HG03097 (cell line): ENCODE results near the gene TBC1D10A.
"Not testable (repeated sequence)": the region's sequence is repeated elsewhere in the genome, so short reads cannot be mapped to it uniquely, and the experiment has no call there.

Experiments
- ATAC-seq: cut with Tn5 transposase; IDR thresholded peaks from one replicate; pipeline ENCODE4 v1.9.1; 2021; ENCODE audit not compliant: unreplicated experiment, low FRiP score

TBC1D10A gene

GRCh38 chr22:30348404-30348803 is 21.7 kb upstream of the TBC1D10A start:
- ATAC-seq = no peak

- no peak for ATAC-seq
These were observed 20.6 kb upstream of the TBC1D10A start for GRCh38 chr22:30347255-30347892.

GRCh38 chr22:30344447-30345200 is 17.9 kb upstream of the TBC1D10A start:
- no peak for ATAC-seq

- no peak for ATAC-seq
These were observed 14.4 kb upstream of the TBC1D10A start for GRCh38 chr22:30340911-30341685.

GRCh38 chr22:30338802-30339201 is 12.1 kb upstream of the TBC1D10A start:
- no peak for ATAC-seq

GRCh38 chr22:30338341-30338740 is 11.6 kb upstream of the TBC1D10A start:
- not testable (repeated sequence) for ATAC-seq

- ATAC-seq = no peak
These were observed 10.7 kb upstream of the TBC1D10A start for GRCh38 chr22:30337461-30337778.

- ATAC-seq = no peak
These were observed 10.2 kb upstream of the TBC1D10A start for GRCh38 chr22:30336752-30337460.

- no peak for ATAC-seq
These were observed 8.5 kb upstream of the TBC1D10A start for GRCh38 chr22:30335236-30335635.

GRCh38 chr22:30334646-30335045 is 7.9 kb upstream of the TBC1D10A start:
- ATAC-seq = no peak

GRCh38 chr22:30333707-30334087 is 7.0 kb upstream of the TBC1D10A start:
- ATAC-seq = no peak

- no peak for ATAC-seq
These were observed 6.4 kb upstream of the TBC1D10A start for GRCh38 chr22:30332994-30333706.

- no peak for ATAC-seq
These were observed 5.8 kb upstream of the TBC1D10A start for GRCh38 chr22:30332551-30332950.

- no peak for ATAC-seq
These were observed 1.8 kb upstream of the TBC1D10A start for GRCh38 chr22:30328466-30329049.

- ATAC-seq = no peak
These were observed 1.2 kb upstream of the TBC1D10A start for GRCh38 chr22:30327864-30328345.

- peak; percentile 18 for ATAC-seq
These were observed 461 bp downstream of the TBC1D10A start for GRCh38 chr22:30326255-30326705.

- ATAC-seq = no peak
These were observed 952 bp downstream of the TBC1D10A start for GRCh38 chr22:30325724-30326254.

GRCh38 chr22:30325065-30325720 is 1.5 kb downstream of the TBC1D10A start:
- no peak for ATAC-seq
